Sigmoid colon (tissue), 7 donors: Measurements from ENCODE around the gene ILKAP. TPM values are rescaled to one million over a fixed set of nuclear protein-coding genes. Genes with fewer than 3 reads are reported as not detected.

Experiments
- DNase-seq: peaks from one replicate; pipeline ENCODE4 v3.0.0-alpha.2; 2019
- H3K27ac ChIP-seq, 4 donors: fragments of 200-600 bp; sonication (generic); one replicate each; pipeline ENCODE4 v1.5.1; 2016 to 2019; ENCODE audit warnings: mild to moderate bottlenecking in 1 of 4
- H3K27me3 ChIP-seq, 3 donors: fragments of 200-600 bp; sonication (generic); one replicate each; pipeline ENCODE4 v1.5.1; 2019; ENCODE audit warnings: mild to moderate bottlenecking in 1 of 3
- H3K36me3 ChIP-seq, 4 donors: fragments of 200-600 bp; sonication (generic); one replicate each; pipeline ENCODE4 v1.5.1; 2016 to 2019
- H3K4me1 ChIP-seq, 4 donors: fragments of 200-600 bp; sonication (generic); one replicate each; pipeline ENCODE4 v1.5.1; 2017 to 2019
- H3K4me3 ChIP-seq, 4 donors: fragments of 200-600 bp; sonication (generic); one replicate each; pipeline ENCODE4 v1.5.1; 2017 to 2019; ENCODE audit warnings: mild to moderate bottlenecking in 2 of 4, moderate library complexity in 1 of 4
- H3K9me3 ChIP-seq, 4 donors: fragments of 200-600 bp in 3 of 4; sonication (generic) in 3 of 4; one replicate each; pipeline versions ENCODE4 v1.5.1 to v1.6.1; 2013 to 2019
- CTCF ChIP-seq, 4 experiments: fragments of 450-650 bp in 3 of 4; fragments of 200-600 bp in 1 of 4; IDR thresholded peaks; one replicate each; pipeline ENCODE4 v1.5.1; 2016 to 2019; ENCODE audit warnings: antibody characterized with exemption in 4 of 4, mild to moderate bottlenecking in 3 of 4, moderate library complexity in 2 of 4
- EP300 ChIP-seq, 4 donors: sonication (generic); formaldehyde crosslinking; IDR thresholded peaks; one replicate each; pipeline ENCODE4 v1.6.1; 2017; ENCODE audit warnings: antibody characterized with exemption in 4 of 4
- POLR2A ChIP-seq, 2 donors: fragments of 450-650 bp; IDR thresholded peaks; one replicate each; pipeline ENCODE4 v1.6.1; 2016; ENCODE audit warnings: antibody characterized with exemption in 2 of 2, mild to moderate bottlenecking in 2 of 2, moderate library complexity in 2 of 2
- POLR2AphosphoS5 ChIP-seq, 4 donors: sonication (generic); formaldehyde crosslinking; IDR thresholded peaks; one replicate each; pipeline ENCODE4 v1.6.1; 2017; ENCODE audit warnings: antibody characterized with exemption in 4 of 4
- WGBS, 2 donors: extraction: QIAGEN DNeasy Blood & Tissue Kit; methylation state at CpG; one replicate each; pipeline ENCODE4 v1.1.7; 2013; 5-methylcytosine and 5-hydroxymethylcytosine counted together
- intact Hi-C: fragments of 100-400 bp; cut with DNase I; formaldehyde crosslinking; loops from one replicate; pipeline ENCODE4 v1.15.1; 2023
- polyA plus RNA-seq, 3 donors: library from polyadenylated mRNA; stranded (reverse); fragments of 200-250 nt; gene quantifications; one replicate each; pipeline ENCODE4 v1.2.3, GENCODE V29; 2013
- total RNA-seq, 4 donors: library from RNA; depleted of rRNA; stranded (reverse); fragments of >200 nt; gene quantifications; one replicate each; pipeline ENCODE4 v1.1.0, GENCODE V29; 2016
- donor health status: healthy with polysubstance abuse.
- donor health status: Bipolar disorder and iron deficiency.
- donor health status: healthy.

ILKAP gene
- total and polyA plus RNA-seq, 7 donors, result 26.4 to 57.3 (median 40.6) TPM

GRCh38 chr2:238146884-238147544 lies 56.5 kb downstream of the ILKAP start:
- 86 to 89% methylated on average over 13 of the region's 13 CpGs for whole genome bisulfite sequencing, 2 donors
- DNase-seq, result no peak
- H3K9me3 ChIP-seq, result no peaks in the 10 kb centered on the region
- no peaks in the 10 kb centered on the region for H3K36me3 ChIP-seq
- intact Hi-C loops, result no loop called here
- H3K27me3 ChIP-seq, result no peaks in the 10 kb centered on the region
- H3K4me3 ChIP-seq, result no peak overlapping the region
- TF ChIP-seq POLR2AphosphoS5 (IDR thresholded peaks at IDR 0.05) (no peak), POLR2A (IDR thresholded peaks at IDR 0.05) (no peak), EP300 (IDR thresholded peaks at IDR 0.05) (no peak), CTCF (IDR thresholded peaks at IDR 0.05) (no peak)
- no peak overlapping the region for H3K27ac ChIP-seq
- H3K4me1 ChIP-seq, result peaks cover 0 to 18% (median 10%) of the 10 kb centered on the region in 4 donors

- peaks cover 0 to 18% (median 10%) of the 10 kb centered on the region in 4 donors for H3K4me1 ChIP-seq
- H3K27ac ChIP-seq, result no peak overlapping the region
- WGBS, 2 donors, result 57 to 80% methylated on average over 12 of the region's 12 CpGs
- H3K36me3 ChIP-seq, result no peaks in the 10 kb centered on the region
- no peaks in the 10 kb centered on the region for H3K9me3 ChIP-seq
- no peak for DNase-seq
- TF ChIP-seq POLR2A (IDR thresholded peaks at IDR 0.05) (no peak), POLR2AphosphoS5 (IDR thresholded peaks at IDR 0.05) (no peak), EP300 (IDR thresholded peaks at IDR 0.05) (no peak), CTCF (IDR thresholded peaks at IDR 0.05) (no peak)
- no peak overlapping the region for H3K4me3 ChIP-seq
- intact Hi-C loops, result no loop called here
- no peaks in the 10 kb centered on the region for H3K27me3 ChIP-seq
Observed at GRCh38 chr2:238145851-238146250, 57.6 kb downstream of the ILKAP start.

- Histone ChIP-seq H3K4me1 (peaks cover 0 to 18% (median 10%) of the 10 kb centered on the region in 4 donors), H3K36me3 (no peaks in the 10 kb centered on the region), H3K27me3 (no peaks in the 10 kb centered on the region), H3K4me3 (no peak overlapping the region), H3K9me3 (no peaks in the 10 kb centered on the region), H3K27ac (no peak overlapping the region)
- WGBS, 2 donors, result 83 to 88% methylated on average over 12 of the region's 12 CpGs
- TF ChIP-seq EP300 (IDR thresholded peaks at IDR 0.05), result no peak
- no peak for TF ChIP-seq CTCF (IDR thresholded peaks at IDR 0.05)
- TF ChIP-seq POLR2A (IDR thresholded peaks at IDR 0.05), result no peak
- no peak for TF ChIP-seq POLR2AphosphoS5 (IDR thresholded peaks at IDR 0.05)
- intact Hi-C loops, result no loop called here
- DNase-seq, result no peak
Observed at GRCh38 chr2:238145046-238145445, 58.4 kb downstream of the ILKAP start.

- DNase-seq, result no peak
- no peak for TF ChIP-seq CTCF (IDR thresholded peaks at IDR 0.05)
- TF ChIP-seq POLR2A (IDR thresholded peaks at IDR 0.05), result no peak
- TF ChIP-seq EP300 (IDR thresholded peaks at IDR 0.05), result no peak
- no peak for TF ChIP-seq POLR2AphosphoS5 (IDR thresholded peaks at IDR 0.05)
- Histone ChIP-seq H3K36me3 (no peaks in the 10 kb centered on the region), H3K27me3 (no peaks in the 10 kb centered on the region), H3K4me3 (no peak overlapping the region), H3K27ac (no peak overlapping the region), H3K4me1 (peaks cover 0 to 20% (median 13%) of the 10 kb centered on the region in 4 donors), H3K9me3 (no peaks in the 10 kb centered on the region)
- intact Hi-C loops, result no loop called here
- WGBS, 2 donors, result 84 to 87% methylated on average over 5 of the region's 5 CpGs
Observed at GRCh38 chr2:238144262-238144661, 59.2 kb downstream of the ILKAP start.
